Right atrium auricular region (tissue), 2 donors: ENCODE data around the gene CCDC192. TPM values are rescaled to one million over a fixed set of nuclear protein-coding genes. Genes with fewer than 3 reads are reported as not detected.

ENCODE experiments used
- DNase-seq: peaks from one replicate; pipeline ENCODE4 v3.0.0-alpha.2; 2019; ENCODE audit warnings: low spot score
- H3K27ac ChIP-seq, 2 donors: fragments of 200-600 bp; sonication (generic); 1 replicate in 1 of 2; 2 replicates in 1 of 2; pipeline ENCODE4 v1.5.1; 2016 to 2019
- H3K27me3 ChIP-seq, 2 donors: fragments of 200-600 bp; sonication (generic); one replicate each; pipeline versions ENCODE4 v1.5.1 to v1.6.0; 2017 to 2019
- H3K36me3 ChIP-seq: fragments of 200-600 bp; sonication (generic); one replicate; pipeline ENCODE4 v1.5.1; 2016
- H3K4me1 ChIP-seq, 2 donors: fragments of 200-600 bp; sonication (generic); one replicate each; pipeline versions ENCODE4 v1.5.1 to v1.6.0; 2017 to 2019
- H3K4me3 ChIP-seq, 2 donors: fragments of 200-600 bp; sonication (generic); 1 replicate in 1 of 2; 2 replicates in 1 of 2; pipeline ENCODE4 v1.5.1; 2017 to 2019; ENCODE audit warnings: mild to moderate bottlenecking in 1 of 2, moderate library complexity in 1 of 2
- H3K9me3 ChIP-seq, 2 donors: fragments of 200-600 bp; sonication (generic); one replicate each; pipeline ENCODE4 v1.5.1; 2019
- CTCF ChIP-seq, 2 donors: fragments of 200-600 bp; sonication (generic); IDR thresholded peaks; one replicate each; pipeline ENCODE4 v1.5.1; 2019; ENCODE audit warnings: antibody characterized with exemption in 2 of 2
- total RNA-seq, 2 donors: library from RNA; depleted of rRNA; stranded (reverse); fragments of >200 nt; gene quantifications; one replicate each; pipeline ENCODE4 v1.1.0, GENCODE V29; 2016

Gene CCDC192
- total RNA-seq, 2 donors from 2014 or later, result not detected

- H3K27ac ChIP-seq, result no peak overlapping the region
- TF ChIP-seq CTCF (IDR thresholded peaks at IDR 0.05), result no peak
- no peaks in the 10 kb centered on the region for H3K27me3 ChIP-seq
- H3K4me1 ChIP-seq, result no peaks in the 10 kb centered on the region
- no peaks in the 10 kb centered on the region for H3K36me3 ChIP-seq
- DNase-seq, result no peak
- H3K9me3 ChIP-seq, result no peaks in the 10 kb centered on the region
- H3K4me3 ChIP-seq, result no peak overlapping the region
These were observed 148.8 kb downstream of the CCDC192 start for GRCh38 chr5:127851964-127852363.

- H3K36me3 ChIP-seq, result no peaks in the 10 kb centered on the region
- no peaks in the 10 kb centered on the region for H3K9me3 ChIP-seq
- H3K27ac ChIP-seq, result no peak overlapping the region
- no peak overlapping the region for H3K4me3 ChIP-seq
- DNase-seq, result no peak
- H3K4me1 ChIP-seq, result peaks cover 0 to 7% of the 10 kb centered on the region in 2 donors
- no peak for TF ChIP-seq CTCF (IDR thresholded peaks at IDR 0.05)
- no peaks in the 10 kb centered on the region for H3K27me3 ChIP-seq
These were observed 151.3 kb downstream of the CCDC192 start for GRCh38 chr5:127854520-127854919.

- no peak for TF ChIP-seq CTCF (IDR thresholded peaks at IDR 0.05)
- H3K4me3 ChIP-seq, result no peak overlapping the region
- peak overlapping the region in 1 of 2 donors; percentile 77 for H3K27ac ChIP-seq
- H3K36me3 ChIP-seq, result no peaks in the 10 kb centered on the region
- no peak for DNase-seq
- no peaks in the 10 kb centered on the region for H3K9me3 ChIP-seq
- H3K4me1 ChIP-seq, result peaks cover 0 to 7% of the 10 kb centered on the region in 2 donors
- no peaks in the 10 kb centered on the region for H3K27me3 ChIP-seq
These were observed 153.1 kb downstream of the CCDC192 start for GRCh38 chr5:127856292-127856691.

GRCh38 chr5:127858116-127858784 is 155.1 kb downstream of the CCDC192 start:
- no peak for TF ChIP-seq CTCF (IDR thresholded peaks at IDR 0.05)
- H3K27ac ChIP-seq, result peak overlapping the region; percentile 55 to 77
- no peaks in the 10 kb centered on the region for H3K27me3 ChIP-seq
- H3K4me3 ChIP-seq, result peak overlapping the region in 1 of 2 donors; percentile 7
- H3K36me3 ChIP-seq, result no peaks in the 10 kb centered on the region
- H3K9me3 ChIP-seq, result no peaks in the 10 kb centered on the region
- no peak for DNase-seq
- H3K4me1 ChIP-seq, result peaks cover 0 to 7% of the 10 kb centered on the region in 2 donors

GRCh38 chr5:127860291-127860690 is 157.1 kb downstream of the CCDC192 start:
- H3K4me1 ChIP-seq, result peaks cover 0 to 7% of the 10 kb centered on the region in 2 donors
- no peaks in the 10 kb centered on the region for H3K27me3 ChIP-seq
- no peak for DNase-seq
- H3K4me3 ChIP-seq, result no peak overlapping the region
- H3K36me3 ChIP-seq, result no peaks in the 10 kb centered on the region
- no peak for TF ChIP-seq CTCF (IDR thresholded peaks at IDR 0.05)
- peak overlapping the region in 1 of 2 donors; percentile 77 for H3K27ac ChIP-seq
- no peaks in the 10 kb centered on the region for H3K9me3 ChIP-seq

GRCh38 chr5:127863161-127863560 is 160.0 kb downstream of the CCDC192 start:
- no peak for DNase-seq
- H3K36me3 ChIP-seq, result no peaks in the 10 kb centered on the region
- TF ChIP-seq CTCF (IDR thresholded peaks at IDR 0.05), result no peak
- H3K9me3 ChIP-seq, result no peaks in the 10 kb centered on the region
- no peak overlapping the region for H3K27ac ChIP-seq
- H3K27me3 ChIP-seq, result no peaks in the 10 kb centered on the region
- no peak overlapping the region for H3K4me3 ChIP-seq
- H3K4me1 ChIP-seq, result peaks cover 0 to 3% of the 10 kb centered on the region in 2 donors
